ENCODE data around the gene ALAS1.

ALAS1 gene

DNA sequence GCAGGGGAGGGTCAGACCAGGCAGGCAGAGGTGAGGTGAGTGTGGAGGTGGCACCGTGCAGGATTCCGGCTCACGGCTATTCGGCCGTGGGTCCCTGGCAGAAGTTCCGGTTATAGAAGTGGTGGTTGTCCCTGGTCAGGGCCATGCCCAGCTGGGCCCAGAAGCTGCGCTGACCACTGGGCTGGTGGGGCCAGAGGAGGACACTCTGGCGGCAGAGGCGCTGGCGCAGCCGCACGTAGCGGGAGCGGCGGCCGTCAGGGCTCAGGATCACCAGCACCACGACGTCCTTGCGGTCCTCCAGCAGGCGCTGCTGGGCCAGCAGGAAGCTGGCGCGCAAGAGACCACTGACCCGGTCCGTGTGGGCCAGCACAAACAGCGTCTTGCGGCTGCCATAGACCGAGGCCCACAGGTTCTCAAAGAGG lies 23.2 kb downstream of the ALAS1 start:
- no peak for DNase-seq (ENCODE audit: low read depth)

DNA sequence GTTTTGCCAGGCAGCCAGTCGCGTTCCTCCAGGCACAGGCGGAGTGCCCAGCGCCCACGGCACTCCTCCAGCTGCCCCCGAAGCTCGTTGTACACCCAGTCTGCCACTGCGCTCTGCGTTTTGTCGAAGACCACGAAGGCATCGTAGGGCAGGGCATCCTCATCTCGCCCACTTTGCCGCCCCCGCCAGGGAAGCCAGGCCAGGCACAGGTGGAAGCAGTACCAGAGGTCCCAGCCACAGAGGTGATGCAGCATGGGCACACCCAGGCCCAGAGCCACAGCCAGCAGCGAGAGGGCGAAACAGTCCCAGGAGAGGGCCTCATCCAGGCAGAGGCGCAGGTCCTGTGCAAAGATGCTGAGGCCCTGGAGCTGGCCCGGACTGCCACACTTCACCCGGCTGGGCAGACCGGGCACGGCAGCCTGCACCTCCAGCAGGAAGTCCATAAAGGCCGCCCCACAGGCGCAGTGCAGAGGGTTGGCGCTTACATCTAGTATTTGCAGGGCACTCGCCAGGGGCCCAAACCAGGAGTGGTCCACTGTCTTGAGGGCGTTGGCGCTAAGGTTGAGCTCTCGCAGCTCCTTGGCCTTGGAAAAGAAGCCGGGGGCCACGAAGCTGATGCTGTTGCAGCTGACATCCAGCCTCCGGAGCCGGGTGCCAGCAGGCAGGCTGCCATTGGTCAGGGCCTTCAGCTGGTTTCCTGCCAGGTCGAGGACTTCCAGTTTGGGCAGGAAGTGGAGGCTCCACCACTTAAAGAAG lies 23.8 kb downstream of the ALAS1 start:
- DNase-seq (ENCODE audit: low read depth), result no peak

DNA sequence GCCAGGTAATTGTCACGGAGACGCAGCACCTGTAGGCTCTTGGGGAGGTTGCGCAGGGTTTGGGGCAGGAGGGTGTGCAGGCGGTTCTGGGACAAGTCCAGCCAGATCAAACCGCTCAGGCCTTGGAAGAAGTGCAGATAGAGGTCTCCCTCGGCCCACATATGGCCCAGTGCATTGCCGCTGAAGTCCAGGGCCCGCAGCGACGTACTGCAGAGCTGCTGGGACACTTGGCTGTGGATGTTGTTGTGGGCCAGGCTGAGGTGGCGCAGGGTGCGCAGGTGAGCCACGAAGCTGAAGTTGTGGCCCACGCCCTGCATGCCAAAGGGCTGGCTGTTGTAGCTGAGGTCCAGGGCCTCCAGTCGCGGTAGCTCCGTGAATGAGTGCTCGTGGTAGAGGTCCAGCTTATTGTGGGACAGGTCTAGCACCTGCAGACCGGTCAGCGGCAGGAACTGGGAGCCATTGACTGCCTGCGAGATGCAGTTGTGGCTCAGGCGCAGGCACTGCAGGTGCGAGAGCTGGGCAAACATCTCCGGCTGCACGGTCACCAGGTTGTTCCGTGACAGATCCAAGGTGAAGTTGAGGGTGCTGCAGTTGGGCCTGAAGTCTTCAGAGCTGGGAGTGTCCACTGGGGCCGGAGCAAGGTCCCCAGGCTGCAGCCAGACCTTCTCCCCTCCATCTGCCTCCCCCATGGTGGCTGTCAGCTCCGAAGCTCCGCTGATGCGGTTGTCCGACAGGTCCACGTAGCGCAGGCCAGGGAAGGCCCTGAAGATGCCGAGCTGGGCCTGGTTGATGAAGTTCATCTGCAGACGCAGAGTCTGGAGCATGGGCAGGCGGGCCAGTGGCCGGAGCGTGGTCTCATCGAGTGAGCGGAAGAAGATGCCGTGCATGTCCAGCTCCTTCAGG lies 24.6 kb downstream of the ALAS1 start:
- no peak for DNase-seq (ENCODE audit: low read depth)

DNA sequence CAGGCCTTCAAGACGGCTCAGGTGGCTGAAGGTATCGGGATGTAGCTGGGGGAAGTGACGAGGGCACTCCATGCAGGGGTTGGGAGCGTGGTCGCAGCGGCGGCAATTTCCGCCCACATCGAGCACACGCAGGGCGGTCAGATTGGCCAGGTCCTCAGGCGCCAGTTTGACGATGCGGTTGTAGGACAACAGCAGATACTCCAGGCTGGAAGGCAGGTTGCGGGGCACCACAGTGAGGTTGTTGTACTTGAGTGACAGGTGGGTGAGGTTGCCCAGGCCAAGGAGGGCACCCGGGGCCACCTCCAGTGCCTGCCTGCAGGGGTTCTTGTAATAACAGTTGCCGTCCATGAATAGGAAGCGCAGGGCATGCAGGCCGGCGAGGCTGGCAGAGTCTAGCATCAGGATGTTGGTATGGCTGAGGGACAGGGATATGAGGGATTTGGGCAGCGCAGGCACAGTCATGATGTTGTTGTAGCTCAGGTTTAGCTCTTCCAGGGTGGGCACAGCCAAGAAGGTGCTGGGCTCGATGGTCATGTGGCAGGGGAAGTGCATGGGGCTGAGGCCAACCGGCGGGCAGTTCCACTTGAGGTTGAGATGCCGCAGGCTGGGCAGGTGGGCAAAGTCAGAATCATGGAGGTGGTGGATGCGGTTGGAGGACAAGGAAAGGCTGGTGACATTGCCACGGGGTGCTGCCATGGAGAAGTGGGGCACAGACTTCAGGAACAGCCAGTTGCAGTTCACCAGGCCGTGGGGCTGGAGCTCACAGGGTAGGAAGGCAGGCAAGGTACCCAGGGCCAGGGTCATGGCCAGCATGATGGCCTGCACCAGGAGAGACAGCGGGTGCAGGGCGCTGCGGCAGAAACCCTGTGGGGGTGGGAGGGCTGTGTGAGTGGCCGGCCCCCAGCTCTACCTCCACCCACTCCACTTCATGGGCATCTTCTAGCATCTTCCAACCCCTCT lies 25.8 kb downstream of the ALAS1 start:
- no peak for DNase-seq (ENCODE audit: low read depth)

DNA sequence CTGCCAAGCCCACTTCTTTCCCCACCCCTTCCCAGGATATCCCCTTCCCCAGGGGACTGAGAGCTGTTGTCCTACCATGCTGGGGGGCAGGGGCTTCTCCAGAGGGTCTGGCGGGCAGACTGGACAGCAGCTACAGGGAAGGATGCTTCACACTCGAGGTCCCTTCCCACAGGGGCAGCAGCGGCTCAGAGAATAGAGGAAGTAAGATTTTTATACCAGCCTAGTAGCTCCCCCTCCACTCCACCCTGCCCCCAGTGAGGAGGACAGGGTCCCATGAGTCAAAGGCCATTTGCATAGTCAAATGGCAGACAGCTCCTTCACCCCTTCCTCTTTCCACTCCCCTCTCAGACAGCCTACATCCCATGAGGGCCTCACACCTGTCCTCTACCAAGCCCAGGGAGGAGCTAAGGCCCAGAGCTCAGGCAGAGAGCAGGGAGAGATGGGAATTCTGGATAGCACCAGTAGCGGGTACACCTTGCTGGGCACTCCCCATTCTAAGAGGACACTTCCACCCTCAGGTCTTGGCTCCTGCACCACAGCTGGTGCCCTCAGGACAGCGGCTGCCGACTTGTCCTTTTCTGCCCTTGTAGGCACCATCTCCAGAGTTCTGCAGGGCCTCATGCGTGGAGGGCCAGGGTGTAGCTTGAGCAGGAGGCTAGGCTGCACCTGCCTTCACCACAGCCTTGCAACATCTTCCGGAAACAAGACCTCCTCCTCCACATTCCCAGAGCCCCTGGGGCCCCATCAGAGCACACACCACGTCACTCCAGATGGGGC lies 27.7 kb downstream of the ALAS1 start, which contains the start of gene TLR9:
Gene TLR9 (minus strand): TSS at position 194 of the 777 bp plus-strand sequence. CDS start 116 bp downstream, at position 78.
- DNase-seq (ENCODE audit: low read depth), result no peak

DNA sequence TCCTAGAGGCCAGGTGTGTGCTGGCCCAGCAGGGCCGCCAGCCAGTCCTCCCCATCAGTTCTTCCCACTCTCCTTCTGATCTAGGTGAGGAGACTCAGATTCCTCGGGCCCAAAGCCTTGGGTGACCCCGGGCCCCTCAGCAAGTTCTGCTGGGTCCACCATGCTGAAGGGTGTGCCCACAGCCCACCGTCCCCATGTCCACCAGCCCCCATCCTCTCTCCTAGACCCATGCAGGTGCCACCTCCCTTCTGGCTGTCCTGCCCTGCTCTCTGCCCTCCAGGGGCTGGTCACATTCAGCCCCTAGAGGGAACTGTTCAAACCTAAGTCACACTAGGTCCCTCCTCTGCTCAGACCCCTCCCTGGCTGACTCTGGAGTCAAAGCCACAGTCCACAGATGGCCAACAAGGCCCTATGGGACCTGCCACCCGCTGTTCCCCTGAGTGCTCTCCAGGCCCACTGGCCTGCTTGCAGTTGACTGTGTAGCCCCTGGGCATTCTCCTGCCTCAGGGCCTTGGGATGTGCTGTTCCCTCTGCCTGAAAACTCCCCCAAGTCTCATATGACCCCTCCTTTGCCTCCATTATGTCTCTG lies 28.4 kb downstream of the ALAS1 start:
- no peak for DNase-seq (ENCODE audit: low read depth)

DNA sequence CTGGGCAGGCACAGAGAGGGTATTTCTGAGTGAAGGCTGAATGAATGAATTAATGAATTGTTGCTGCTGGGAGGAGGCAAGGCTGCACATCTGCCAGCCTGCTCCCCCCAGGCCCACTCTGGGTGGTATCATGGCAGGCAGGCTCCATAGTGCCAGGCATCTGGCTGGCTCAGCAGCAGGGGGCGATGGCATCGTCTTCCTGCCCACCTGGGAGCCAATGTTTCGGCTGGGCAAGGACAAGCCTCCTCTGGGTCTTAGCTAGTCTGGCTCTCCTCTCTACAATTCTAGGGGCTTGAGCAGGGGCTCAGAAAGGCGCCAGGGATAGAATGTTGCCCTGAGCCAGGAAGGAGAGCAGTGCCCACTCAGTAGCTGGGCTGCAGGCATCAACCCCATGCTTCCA lies 29.2 kb downstream of the ALAS1 start:
- no peak for DNase-seq (ENCODE audit: low read depth)

DNA sequence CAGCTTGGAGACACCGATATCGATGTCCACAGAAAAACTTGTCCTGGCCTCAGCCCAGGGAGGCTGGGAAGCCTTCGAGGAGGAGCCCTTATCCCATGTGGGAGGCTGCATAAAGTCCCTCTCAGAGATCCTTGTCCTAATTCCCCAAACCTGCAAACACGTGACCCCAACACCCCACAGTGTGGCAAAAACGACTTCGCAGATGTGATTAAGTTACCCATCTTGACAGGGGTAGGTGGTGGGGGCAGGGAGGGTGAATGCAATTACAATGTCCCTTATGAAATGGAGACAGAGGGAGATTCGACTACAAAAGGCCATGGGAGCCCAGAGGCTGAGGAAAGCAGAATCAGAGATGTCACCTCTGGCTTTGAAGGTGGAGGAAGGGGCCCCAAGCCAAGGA lies 29.8 kb downstream of the ALAS1 start:
- no peak for DNase-seq (ENCODE audit: low read depth)

DNA sequence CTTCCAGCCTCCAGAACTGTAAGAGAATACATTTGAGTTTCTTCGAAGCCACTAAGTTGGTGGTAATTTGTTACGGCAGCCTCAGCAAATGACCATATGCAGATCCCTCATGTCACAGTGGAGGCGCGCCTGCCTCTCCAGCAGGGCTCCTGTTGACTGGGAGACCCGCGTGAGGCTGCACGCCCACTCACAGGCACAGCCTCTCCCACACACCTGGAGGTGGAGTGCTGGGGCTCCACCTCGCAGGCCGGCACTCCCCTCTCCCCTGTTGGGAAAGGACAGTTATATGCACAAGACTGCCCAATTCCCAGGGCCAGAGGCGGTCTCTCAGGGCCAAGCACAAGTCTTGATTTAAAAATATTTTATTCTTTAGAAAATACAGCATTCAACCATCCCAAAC lies 30.3 kb downstream of the ALAS1 start:
- no peak for DNase-seq (ENCODE audit: low read depth)

DNA sequence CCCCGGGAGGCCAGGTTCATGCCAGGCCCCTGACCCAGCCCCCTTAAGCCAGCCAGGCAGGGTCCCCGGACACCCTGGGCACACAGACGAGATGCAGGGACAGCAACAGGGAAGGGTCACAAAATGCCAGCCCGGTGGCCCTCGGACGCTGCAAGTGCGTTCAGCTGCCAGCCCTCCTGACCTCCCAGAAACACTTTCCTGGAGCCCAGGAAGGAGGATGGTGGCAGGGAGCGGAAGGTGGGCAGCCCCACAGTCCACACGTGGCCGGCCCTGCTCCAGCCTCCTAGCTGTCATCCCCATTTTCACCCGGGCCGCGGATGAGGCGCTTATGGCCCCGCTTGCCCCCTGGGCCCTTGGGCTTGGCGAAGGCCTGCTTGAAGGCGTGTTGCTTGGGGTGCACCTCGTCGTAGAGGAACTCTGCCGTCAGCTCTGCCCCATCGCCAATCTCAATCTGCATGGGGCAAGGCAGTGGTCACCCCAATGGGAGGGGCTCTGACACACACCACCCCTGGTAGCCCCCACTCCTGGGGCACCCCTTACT lies 30.9 kb downstream of the ALAS1 start:
- DNase-seq (ENCODE audit: low read depth), result no peak

DNA sequence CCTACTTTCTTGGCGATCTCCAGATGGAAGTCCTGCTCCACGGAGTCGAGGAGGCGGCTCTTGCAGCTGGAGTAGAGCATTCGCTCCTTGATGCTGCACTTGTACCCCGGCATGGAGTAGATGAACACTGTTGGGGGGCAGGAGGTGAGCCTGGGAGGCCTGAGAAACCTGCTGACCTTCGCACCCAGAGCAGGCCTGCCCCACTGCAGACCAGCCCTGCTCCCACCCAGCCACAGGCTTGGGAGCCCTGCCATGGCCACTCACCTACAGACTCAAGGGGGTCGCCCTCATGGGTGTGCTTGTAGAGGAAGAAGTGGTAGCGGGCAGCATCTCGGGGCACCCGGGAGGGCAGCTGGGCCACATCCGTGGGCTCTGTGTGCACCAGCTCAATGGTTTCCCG lies 31.7 kb downstream of the ALAS1 start:
- DNase-seq (ENCODE audit: low read depth), result no peak

DNA sequence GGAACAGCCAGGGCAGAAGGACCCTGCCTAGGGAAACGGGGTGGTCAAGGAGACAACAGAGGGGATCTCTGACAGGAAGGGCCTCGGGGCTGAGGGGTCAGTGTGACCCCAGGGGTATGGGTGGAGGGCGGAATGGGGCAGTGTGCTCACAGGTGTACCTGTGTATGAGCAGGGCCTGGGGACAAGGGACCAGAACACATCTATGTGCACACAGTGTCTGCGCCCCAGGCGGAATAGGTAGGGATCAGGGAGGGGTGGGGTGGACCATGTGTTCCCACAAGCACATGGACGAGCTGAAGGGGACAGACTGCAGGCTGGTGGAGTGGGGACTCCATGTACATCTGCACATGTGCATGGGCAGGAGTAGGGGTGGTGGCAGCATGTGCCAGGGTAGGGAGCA lies 32.5 kb downstream of the ALAS1 start:
- no peak for DNase-seq (ENCODE audit: low read depth)

DNA sequence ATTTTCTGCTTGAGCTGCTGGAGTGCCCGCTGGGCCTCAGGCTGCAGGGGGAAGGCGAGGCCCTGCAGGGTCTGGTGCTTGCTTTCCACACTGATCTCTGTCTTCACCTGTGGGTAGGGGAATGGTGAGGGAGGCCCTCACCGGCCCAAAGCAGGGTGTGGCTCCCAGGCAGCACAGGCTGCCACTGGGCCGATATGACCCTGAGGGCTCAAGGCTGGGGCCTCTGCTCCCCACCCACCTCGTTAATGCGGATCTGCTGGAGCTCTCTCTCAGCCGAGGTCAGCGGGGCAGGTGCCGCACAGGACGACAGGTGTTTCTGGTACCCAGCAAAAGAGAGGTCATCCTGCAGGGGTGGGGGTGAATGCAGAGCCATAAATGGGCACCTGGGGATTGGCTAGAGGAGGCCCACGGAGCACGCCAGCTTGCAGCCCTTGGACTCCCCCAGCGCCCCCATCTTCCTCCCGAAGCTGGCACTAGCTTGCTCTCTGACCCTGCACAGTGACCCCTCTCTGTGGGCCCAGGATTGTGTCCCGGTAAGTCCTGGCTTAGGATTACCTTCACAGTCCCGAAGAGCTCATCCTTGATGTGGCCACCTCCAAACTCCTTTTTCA lies 33.0 kb downstream of the ALAS1 start:
- no peak for DNase-seq (ENCODE audit: low read depth)

DNA sequence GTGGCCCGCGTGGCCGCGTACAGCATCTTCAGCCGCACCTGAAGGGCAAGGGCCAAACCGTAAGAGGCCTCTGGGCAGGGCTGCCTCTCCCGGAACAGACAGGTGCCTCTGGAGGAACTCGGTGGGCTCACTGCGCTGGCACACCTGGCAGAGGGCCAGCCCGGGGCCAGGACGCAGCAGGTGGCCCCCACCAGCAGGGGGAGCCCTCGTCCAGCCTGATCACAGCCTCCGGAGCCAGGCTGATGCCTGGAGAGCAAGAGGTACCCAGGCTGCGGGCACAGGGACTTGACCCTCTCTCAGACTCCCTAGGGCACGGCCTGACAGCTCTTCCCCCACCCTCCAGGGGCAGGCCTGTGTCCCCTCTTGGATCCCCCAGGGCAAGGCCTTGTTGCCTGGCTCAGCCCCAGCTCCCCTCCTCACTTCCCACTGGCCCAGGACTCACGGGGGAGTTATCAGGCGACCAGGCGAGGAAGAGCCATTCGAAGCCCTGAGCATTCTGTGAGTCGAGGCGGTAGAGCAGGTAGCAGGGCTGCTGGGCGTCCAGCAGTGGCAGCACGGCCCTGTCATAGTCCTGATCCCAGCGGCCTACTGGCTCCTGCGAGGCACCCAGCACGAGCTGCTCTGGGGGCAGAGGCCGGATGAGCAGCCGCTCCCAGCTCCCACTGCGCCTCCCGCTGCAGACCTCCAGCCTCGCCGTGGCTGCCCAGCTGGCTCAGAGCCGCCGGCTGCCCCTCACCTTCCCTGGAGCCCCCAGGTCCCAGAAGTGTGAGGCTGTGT lies 33.7 kb downstream of the ALAS1 start:
- peak; percentile 63 for DNase-seq (ENCODE audit: low read depth)

DNA sequence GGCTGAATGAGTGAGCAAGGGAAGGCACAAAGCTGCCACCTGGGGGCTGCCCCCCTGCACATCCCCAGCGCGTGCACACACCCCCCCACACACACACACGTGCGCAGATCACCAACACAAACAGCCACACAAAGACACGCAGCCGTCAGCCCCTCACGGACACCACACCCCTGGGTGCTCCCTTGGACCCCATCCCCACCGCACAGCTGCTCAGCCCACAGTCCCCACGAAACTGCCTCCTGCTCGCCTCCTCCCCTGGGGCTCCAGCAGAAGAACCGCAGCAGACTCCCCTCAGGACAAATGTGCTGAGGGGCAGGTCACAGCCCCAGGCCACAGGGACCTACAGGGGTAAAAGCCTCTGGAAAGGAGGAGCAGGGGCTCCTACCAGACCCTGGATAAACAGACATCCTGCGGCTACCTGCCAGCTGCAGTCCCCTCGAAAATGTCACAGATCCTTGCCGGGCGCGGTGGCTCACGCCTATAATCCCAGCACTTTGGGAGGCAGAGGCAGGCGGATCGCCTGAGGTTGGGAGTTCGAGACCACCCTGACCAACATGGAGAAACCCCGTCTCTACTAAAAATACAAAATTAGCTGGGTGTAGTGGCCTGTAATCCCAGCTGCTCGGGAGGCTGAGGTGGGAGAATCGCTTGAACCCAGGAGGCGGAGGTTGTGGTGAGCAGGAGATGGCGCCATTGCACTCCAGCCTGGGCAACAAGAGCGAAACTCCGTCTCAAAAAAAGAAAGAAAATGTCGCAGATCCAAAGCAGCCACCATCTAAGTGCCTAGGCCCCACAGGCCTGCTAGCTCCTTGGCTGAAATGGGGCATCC lies 34.5 kb downstream of the ALAS1 start:
- DNase-seq (ENCODE audit: low read depth), result no peak

DNA sequence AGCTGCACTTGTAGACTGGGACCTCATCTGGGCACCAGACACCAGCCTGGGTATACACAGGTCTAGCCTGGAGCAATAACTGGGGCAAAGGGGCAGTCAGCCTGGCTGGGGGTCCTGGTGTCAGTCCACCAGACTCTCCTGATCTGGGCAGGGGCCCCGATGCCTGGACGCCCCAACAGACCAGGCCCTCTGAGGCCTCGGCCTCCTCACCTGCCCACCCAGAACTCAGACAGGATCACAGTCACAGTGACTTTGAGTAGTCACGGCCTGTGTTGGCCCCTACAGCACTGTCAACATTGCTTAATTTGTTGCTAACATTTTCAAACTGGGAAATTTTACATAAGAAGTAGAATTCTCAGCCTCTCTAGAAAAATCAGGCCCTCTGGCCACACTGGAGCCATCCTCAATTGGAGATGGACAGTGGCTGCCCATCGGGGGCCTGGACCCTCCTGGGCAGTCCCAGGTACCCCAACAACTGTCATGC lies 35.2 kb downstream of the ALAS1 start:
- no peak for DNase-seq (ENCODE audit: low read depth)

DNA sequence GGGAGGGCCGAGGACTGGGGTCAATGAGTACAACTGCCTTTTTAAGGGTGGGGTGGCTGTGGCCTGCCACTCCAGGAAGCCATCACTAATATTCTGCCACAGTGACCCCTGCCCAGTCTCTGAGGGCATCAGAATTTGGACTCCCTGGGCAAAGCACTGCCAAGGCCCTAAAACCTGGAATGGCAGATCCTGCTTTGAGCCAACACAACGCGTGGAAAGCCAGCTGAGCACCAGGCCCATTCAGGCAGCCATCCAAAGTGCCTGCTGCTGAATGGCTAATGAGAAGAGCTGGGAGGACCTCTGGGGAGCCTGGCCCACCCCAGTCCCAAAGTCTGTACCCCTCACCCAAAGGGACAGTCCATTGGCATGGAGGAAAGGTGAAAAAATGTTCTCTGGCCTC lies 36.0 kb downstream of the ALAS1 start:
- DNase-seq (ENCODE audit: low read depth), result no peak

All from EH (cell line).